Gastrocnemius medialis (tissue), 4 donors: ENCODE results near the gene MYO1D.

Experiments used
- CTCF ChIP-seq, 5 experiments: fragments of 450-650 bp in 3 of 5; fragments of 200-600 bp in 2 of 5; sonication (generic) in 2 of 5; IDR thresholded peaks in 4 of 5; conservative IDR thresholded peaks in 1 of 5; 1 replicate in 4 of 5; 2 replicates in 1 of 5; pipeline ENCODE4 v1.5.1; 2016 to 2019; ENCODE audit warnings: antibody characterized with exemption in 5 of 5, mild to moderate bottlenecking in 3 of 5, moderate library complexity in 3 of 5
- POLR2A ChIP-seq, 2 donors: fragments of 450-650 bp; IDR thresholded peaks; one replicate each; pipeline ENCODE4 v1.6.1; 2017; ENCODE audit warnings: antibody characterized with exemption in 2 of 2, mild to moderate bottlenecking in 2 of 2, moderate library complexity in 2 of 2

- TF ChIP-seq CTCF (IDR thresholded peaks at IDR 0.05 in 4 of 5, conservative IDR thresholded peaks at IDR 0.05 in 1 of 5): no peak
- no peak for TF ChIP-seq POLR2A (IDR thresholded peaks at IDR 0.05)
These were observed 39.2 kb upstream of the MYO1D start for GRCh38 chr17:32916134-32916533.
